ENCODE results near the gene RAX. TPM values are rescaled to one million over a fixed set of nuclear protein-coding genes. Genes with fewer than 3 reads are reported as not detected.

The RAX gene
- polyA plus RNA-seq, 1 experiment: not detected

GRCh38 chr18:59271606-59272220, 1.5 kb downstream of the RAX start:
- CTCF ChIA-PET: interaction anchor here (2.9 kb wide), 1 partner anchor 130 kb away, joined by 9 read pairs; no protein-coding TSS in a partner anchor

GRCh38 chr18:59270689-59271257, 2.5 kb downstream of the RAX start:
- peaks cover 82% of the 10 kb centered on the region for H3K27me3 ChIP-seq (ENCODE audit: control insufficient read depth, insufficient read depth, low read length)
- H3K4me3 ChIP-seq (ENCODE audit: low read depth, low read length): no peak overlapping the region
- POLR2A ChIA-PET: no interaction called here
- H3K36me3 ChIP-seq (ENCODE audit: control insufficient read depth, insufficient read depth, low read length): no peaks in the 10 kb centered on the region
- TF ChIP-seq CTCF (IDR thresholded peaks at IDR 0.05; ENCODE audit: insufficient read depth, low read depth, low read length): no peak
- no peak for DNase-seq (ENCODE audit: low read depth)
- CTCF ChIA-PET: interaction anchor here (2.1 kb wide), 1 partner anchor 132 kb away, joined by 5 read pairs; no protein-coding TSS in a partner anchor

More at GRCh38 chr18:59271606-59272220, 1.5 kb downstream of the RAX start:
- Histone ChIP-seq H3K27me3 (ENCODE audit: control insufficient read depth, insufficient read depth, low read length) (peaks cover 79% of the 10 kb centered on the region), H3K4me3 (ENCODE audit: low read depth, low read length) (no peak overlapping the region), H3K36me3 (ENCODE audit: control insufficient read depth, insufficient read depth, low read length) (no peaks in the 10 kb centered on the region)
- DNase-seq (ENCODE audit: low read depth): no peak
- TF ChIP-seq CTCF (IDR thresholded peaks at IDR 0.05; ENCODE audit: insufficient read depth, low read depth, low read length): no peak
- POLR2A ChIA-PET: interaction anchor here (0.6 kb wide), 1 partner anchor 89 kb away, joined by 5 read pairs; no protein-coding TSS in a partner anchor

GRCh38 chr18:59269563-59270119, 3.6 kb downstream of the RAX start:
- Histone ChIP-seq H3K27me3 (ENCODE audit: control insufficient read depth, insufficient read depth, low read length) (peaks cover 82% of the 10 kb centered on the region), H3K36me3 (ENCODE audit: control insufficient read depth, insufficient read depth, low read length) (no peaks in the 10 kb centered on the region), H3K4me3 (ENCODE audit: low read depth, low read length) (no peak overlapping the region)
- TF ChIP-seq CTCF (IDR thresholded peaks at IDR 0.05; ENCODE audit: insufficient read depth, low read depth, low read length): no peak
- no peak for DNase-seq (ENCODE audit: low read depth)
- POLR2A ChIA-PET: no interaction called here
- CTCF ChIA-PET: interaction anchor here (0.6 to 2.1 kb wide), 5 partner anchors 9 to 229 kb away, joined by 3 to 7 read pairs (median 5); no protein-coding TSS in a partner anchor

GRCh38 chr18:59268721-59269562, 4.3 kb downstream of the RAX start:
- ChIA-PET CTCF (interaction anchor here (0.6 to 2.1 kb wide), 5 partner anchors 10 to 230 kb away, joined by 3 to 7 read pairs (median 5); no protein-coding TSS in a partner anchor), POLR2A (no interaction called here)
- no peak for TF ChIP-seq CTCF (IDR thresholded peaks at IDR 0.05; ENCODE audit: insufficient read depth, low read depth, low read length)
- Histone ChIP-seq H3K4me3 (ENCODE audit: low read depth, low read length) (no peak overlapping the region), H3K36me3 (ENCODE audit: control insufficient read depth, insufficient read depth, low read length) (no peaks in the 10 kb centered on the region), H3K27me3 (ENCODE audit: control insufficient read depth, insufficient read depth, low read length) (peaks cover 81% of the 10 kb centered on the region)
- DNase-seq (ENCODE audit: low read depth): no peak
